ENCODE measurements around the gene ATP2C2.

GRCh38 chr16:84471316-84471715 is 103.0 kb downstream of the ATP2C2 start:
- TF ChIP-seq ZNF488 (tag by site-specific recombination; IDR thresholded peaks at IDR 0.05), result no peak
- no peak for TF ChIP-seq REPIN1 (tag by site-specific recombination; IDR thresholded peaks at IDR 0.05; ENCODE audit: low read depth)
- TF ChIP-seq ZNF426 (tag by site-specific recombination; IDR thresholded peaks at IDR 0.05), result no peak
- TF ChIP-seq CTCF (tag by site-specific recombination; IDR thresholded peaks at IDR 0.05), result no peak
- TF ChIP-seq ZNF394 (tag by site-specific recombination; IDR thresholded peaks at IDR 0.05; ENCODE audit: borderline replicate concordance), result no peak
- TF ChIP-seq ZNF138 (tag by site-specific recombination; IDR thresholded peaks at IDR 0.05; ENCODE audit: borderline replicate concordance), result no peak
- no peak for TF ChIP-seq PBX3 (CRISPR knock-in tag; IDR thresholded peaks at IDR 0.05)
- TF ChIP-seq ZNF416 (tag by site-specific recombination; IDR thresholded peaks at IDR 0.05), result no peak
- no peak for TF ChIP-seq SCRT2 (tag by site-specific recombination; IDR thresholded peaks at IDR 0.05)
- TF ChIP-seq ZNF514 (tag by site-specific recombination; IDR thresholded peaks at IDR 0.05), result no peak
- no peak for TF ChIP-seq ZBTB44 (tag by site-specific recombination; IDR thresholded peaks at IDR 0.05)
- TF ChIP-seq, protein P1, sequence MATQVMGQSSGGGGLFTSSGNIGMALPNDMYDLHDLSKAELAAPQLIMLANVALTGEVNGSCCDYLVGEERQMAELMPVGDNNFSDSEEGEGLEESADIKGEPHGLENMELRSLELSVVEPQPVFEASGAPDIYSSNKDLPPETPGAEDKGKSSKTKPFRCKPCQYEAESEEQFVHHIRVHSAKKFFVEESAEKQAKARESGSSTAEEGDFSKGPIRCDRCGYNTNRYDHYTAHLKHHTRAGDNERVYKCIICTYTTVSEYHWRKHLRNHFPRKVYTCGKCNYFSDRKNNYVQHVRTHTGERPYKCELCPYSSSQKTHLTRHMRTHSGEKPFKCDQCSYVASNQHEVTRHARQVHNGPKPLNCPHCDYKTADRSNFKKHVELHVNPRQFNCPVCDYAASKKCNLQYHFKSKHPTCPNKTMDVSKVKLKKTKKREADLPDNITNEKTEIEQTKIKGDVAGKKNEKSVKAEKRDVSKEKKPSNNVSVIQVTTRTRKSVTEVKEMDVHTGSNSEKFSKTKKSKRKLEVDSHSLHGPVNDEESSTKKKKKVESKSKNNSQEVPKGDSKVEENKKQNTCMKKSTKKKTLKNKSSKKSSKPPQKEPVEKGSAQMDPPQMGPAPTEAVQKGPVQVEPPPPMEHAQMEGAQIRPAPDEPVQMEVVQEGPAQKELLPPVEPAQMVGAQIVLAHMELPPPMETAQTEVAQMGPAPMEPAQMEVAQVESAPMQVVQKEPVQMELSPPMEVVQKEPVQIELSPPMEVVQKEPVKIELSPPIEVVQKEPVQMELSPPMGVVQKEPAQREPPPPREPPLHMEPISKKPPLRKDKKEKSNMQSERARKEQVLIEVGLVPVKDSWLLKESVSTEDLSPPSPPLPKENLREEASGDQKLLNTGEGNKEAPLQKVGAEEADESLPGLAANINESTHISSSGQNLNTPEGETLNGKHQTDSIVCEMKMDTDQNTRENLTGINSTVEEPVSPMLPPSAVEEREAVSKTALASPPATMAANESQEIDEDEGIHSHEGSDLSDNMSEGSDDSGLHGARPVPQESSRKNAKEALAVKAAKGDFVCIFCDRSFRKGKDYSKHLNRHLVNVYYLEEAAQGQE (tag by site-specific recombination; IDR thresholded peaks at IDR 0.05), result no peak
- no peak for TF ChIP-seq ZNF274 (IDR thresholded peaks at IDR 0.05; ENCODE audit: low read length)
- no peak for TF ChIP-seq ZNF274 (tag by site-specific recombination; IDR thresholded peaks at IDR 0.05; ENCODE audit: borderline replicate concordance)

Measured in HEK293 (cell line).